Activated CD4-positive, alpha-beta T cell treated with anti-CD3 and anti-CD28 coated beads, Interleukin-2, amount 50 U/mL, for 1 hour (primary cell): ENCODE data around the gene ANKS4B.

ENCODE experiments used
- DNase-seq: peaks from one replicate; pipeline ENCODE4 v3.0.0-alpha.2; 2020

The ANKS4B gene

DNA sequence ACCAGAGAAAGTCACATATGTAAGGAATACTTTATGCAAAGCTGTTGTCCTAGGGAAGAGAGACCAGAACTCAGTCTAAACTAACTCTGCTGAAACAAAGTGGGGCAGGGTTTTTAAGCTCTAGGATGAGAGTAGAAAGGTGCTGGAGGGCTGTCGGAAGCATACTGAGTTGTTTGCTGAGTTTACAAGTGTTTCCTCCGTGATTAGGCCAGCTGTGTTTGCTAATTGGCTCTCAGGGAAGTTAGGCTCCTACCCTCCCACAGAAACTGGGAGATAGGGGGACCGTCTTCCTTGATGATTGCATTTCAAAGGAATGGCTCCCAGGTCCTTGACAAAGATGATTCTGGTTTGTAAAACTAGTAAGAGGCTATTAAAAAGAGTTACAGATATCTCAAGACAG, 69.0 kb downstream of the ANKS4B start:
- no peak for DNase-seq

- DNase-seq: no peak
Measured at GRCh38 chr16:21302898-21303528, 69.5 kb downstream of the ANKS4B start.
